Large intestine (tissue), 3 donors: Measurements from ENCODE around the gene FRMD4B. TPM values are rescaled to one million over a fixed set of nuclear protein-coding genes. Genes with fewer than 3 reads are reported as not detected.

Source experiments
- DNase-seq, 2 donors: peaks; one replicate each; pipeline versions ENCODE4 v3.0.0 to v3.0.0-alpha.2; 2013
- H3K27ac ChIP-seq: one replicate; pipeline ENCODE4 v1.5.1; 2013; ENCODE audit warnings: low read length
- H3K27me3 ChIP-seq: 2 replicates; pipeline ENCODE4 v1.6.1; 2013; ENCODE audit warnings: low read length; ENCODE audit not compliant: control insufficient read depth, insufficient read depth
- H3K36me3 ChIP-seq: 2 replicates; pipeline ENCODE4 v1.6.1; 2013; ENCODE audit warnings: low read length; ENCODE audit not compliant: control insufficient read depth, insufficient read depth
- H3K4me1 ChIP-seq: one replicate; pipeline ENCODE4 v1.6.1; 2013; ENCODE audit warnings: low read length; ENCODE audit not compliant: control insufficient read depth, insufficient read depth
- H3K4me3 ChIP-seq: one replicate; pipeline ENCODE4 v1.5.1; 2013; ENCODE audit warnings: low read length
- H3K9me3 ChIP-seq: one replicate; pipeline ENCODE4 v1.6.1; 2013; ENCODE audit warnings: mild to moderate bottlenecking, low read depth, low read length, moderate library complexity; ENCODE audit not compliant: control insufficient read depth
- WGBS: methylation state at CpG from one replicate; pipeline ENCODE4 v1.1.5; 2013; ENCODE audit warnings: low lambda C conversion rate; ENCODE audit not compliant: insufficient coverage; 5-methylcytosine and 5-hydroxymethylcytosine counted together
- polyA plus RNA-seq: library from polyadenylated mRNA; unstranded; fragments of 120-200 nt; gene quantifications from one replicate; pipeline ENCODE4 v1.2.1, GENCODE V29; 2013

Gene FRMD4B
- polyA plus RNA-seq, 1 donor: 15.7 TPM

- H3K9me3 ChIP-seq: no peaks in the 10 kb centered on the region
- WGBS: 83% methylated on average over 2 of the region's 6 CpGs
- no peak for DNase-seq
- H3K4me1 ChIP-seq: peaks cover 6% of the 10 kb centered on the region
- peaks cover 37% of the 10 kb centered on the region for H3K36me3 ChIP-seq
- H3K27me3 ChIP-seq: no peaks in the 10 kb centered on the region
- H3K27ac ChIP-seq: no peak overlapping the region
- no peak overlapping the region for H3K4me3 ChIP-seq
Observed at GRCh38 chr3:69197455-69197854, 188.4 kb downstream of the FRMD4B start.

DNA sequence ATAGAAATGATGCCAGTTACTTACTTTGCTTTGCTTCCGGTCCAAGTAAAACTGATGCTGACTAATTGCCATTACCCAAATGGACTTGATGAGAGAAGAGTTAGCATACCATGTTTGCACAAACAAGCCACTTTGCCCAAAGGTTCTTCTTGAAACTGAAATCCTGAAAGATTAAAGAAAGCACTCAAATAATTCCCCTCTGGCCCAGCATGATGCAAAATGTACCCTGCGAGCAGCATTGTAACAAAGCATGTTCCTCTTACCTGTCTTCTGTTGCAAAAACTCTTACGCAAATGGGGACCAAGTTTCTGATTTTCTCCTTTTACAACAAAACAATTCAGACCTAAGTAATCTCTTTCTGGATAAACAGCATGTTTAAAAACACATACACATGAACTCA, 189.0 kb downstream of the FRMD4B start:
- no peaks in the 10 kb centered on the region for H3K9me3 ChIP-seq
- no peak for DNase-seq
- WGBS: 100% methylated on average over 2 of the region's 3 CpGs
- peaks cover 41% of the 10 kb centered on the region for H3K36me3 ChIP-seq
- peaks cover 6% of the 10 kb centered on the region for H3K4me1 ChIP-seq
- no peak overlapping the region for H3K27ac ChIP-seq
- H3K4me3 ChIP-seq: no peak overlapping the region
- no peaks in the 10 kb centered on the region for H3K27me3 ChIP-seq

- WGBS: no CpG with 5 or more reads among the region's 7 CpGs
- Histone ChIP-seq H3K4me3 (no peak overlapping the region), H3K4me1 (no peaks in the 10 kb centered on the region), H3K27me3 (no peaks in the 10 kb centered on the region), H3K36me3 (peaks cover 55% of the 10 kb centered on the region), H3K9me3 (no peaks in the 10 kb centered on the region), H3K27ac (no peak overlapping the region)
- no peak for DNase-seq
Observed at GRCh38 chr3:69194431-69195165, 191.3 kb downstream of the FRMD4B start.

- no peaks in the 10 kb centered on the region for H3K27me3 ChIP-seq
- DNase-seq: no peak
- no peak overlapping the region for H3K27ac ChIP-seq
- H3K9me3 ChIP-seq: no peaks in the 10 kb centered on the region
- peaks cover 57% of the 10 kb centered on the region for H3K36me3 ChIP-seq
- WGBS: 64% methylated on average over 2 of the region's 3 CpGs
- H3K4me3 ChIP-seq: no peak overlapping the region
- no peaks in the 10 kb centered on the region for H3K4me1 ChIP-seq
Observed at GRCh38 chr3:69193749-69194148, 192.1 kb downstream of the FRMD4B start.

DNA sequence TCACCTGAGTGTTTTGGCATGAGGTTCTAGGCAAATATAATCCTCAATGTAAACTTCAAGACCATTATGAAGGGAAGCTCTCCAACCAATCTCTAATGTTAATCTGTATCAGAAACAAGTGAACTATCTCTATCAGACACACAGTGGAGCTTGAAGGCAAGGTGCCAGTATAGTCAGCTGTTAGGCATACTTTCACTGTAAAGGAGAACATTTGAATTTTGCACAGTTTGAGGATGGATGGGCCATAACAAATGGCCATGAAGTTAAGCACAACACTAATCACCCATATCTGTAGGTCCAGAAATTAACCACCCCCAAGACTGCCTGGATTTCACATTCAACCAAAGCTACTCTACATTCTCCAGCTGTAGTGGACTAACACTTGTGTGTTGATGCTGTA, 194.4 kb downstream of the FRMD4B start:
- Histone ChIP-seq H3K36me3 (peaks cover 59% of the 10 kb centered on the region), H3K27ac (no peak overlapping the region), H3K4me1 (no peaks in the 10 kb centered on the region), H3K27me3 (no peaks in the 10 kb centered on the region), H3K9me3 (no peaks in the 10 kb centered on the region), H3K4me3 (no peak overlapping the region)
- DNase-seq: no peak

- no peaks in the 10 kb centered on the region for H3K9me3 ChIP-seq
- WGBS: no CpG with 5 or more reads among the region's 4 CpGs
- no peak overlapping the region for H3K27ac ChIP-seq
- no peaks in the 10 kb centered on the region for H3K27me3 ChIP-seq
- no peak overlapping the region for H3K4me3 ChIP-seq
- no peaks in the 10 kb centered on the region for H3K4me1 ChIP-seq
- no peak for DNase-seq
- H3K36me3 ChIP-seq: peaks cover 59% of the 10 kb centered on the region
Observed at GRCh38 chr3:69189487-69189886, 196.4 kb downstream of the FRMD4B start.

DNA sequence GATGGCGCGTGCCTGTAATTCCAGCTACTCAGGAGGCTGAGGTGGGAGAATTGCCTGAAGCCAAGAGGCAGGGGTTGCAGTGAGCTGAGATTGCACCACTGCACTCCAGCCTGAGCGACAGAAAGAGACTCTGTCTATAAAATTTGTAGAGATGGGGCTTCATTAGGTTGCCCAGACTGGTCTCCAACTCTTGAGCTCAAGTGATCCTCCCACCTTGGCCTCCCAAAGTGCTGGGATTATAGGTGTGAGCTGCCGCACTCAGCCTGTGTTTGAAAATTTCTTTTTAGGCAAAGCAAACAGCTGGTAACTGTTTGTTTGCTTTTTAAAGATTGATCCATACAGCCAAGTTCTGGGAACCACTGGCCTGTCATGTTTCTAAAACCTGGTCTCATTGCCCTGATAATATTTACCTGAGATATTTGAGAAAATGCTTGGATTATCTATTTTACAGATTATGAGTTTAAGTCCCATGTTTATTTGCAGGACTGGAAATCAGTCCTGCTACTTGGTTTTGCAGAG, 199.3 kb downstream of the FRMD4B start:
- no peaks in the 10 kb centered on the region for H3K9me3 ChIP-seq
- peaks cover 14% of the 10 kb centered on the region for H3K4me1 ChIP-seq
- no peaks in the 10 kb centered on the region for H3K27me3 ChIP-seq
- H3K27ac ChIP-seq: no peak overlapping the region
- WGBS: no CpG with 5 or more reads among the region's 4 CpGs
- no peak overlapping the region for H3K4me3 ChIP-seq
- H3K36me3 ChIP-seq: peaks cover 47% of the 10 kb centered on the region
- no peak for DNase-seq

DNA sequence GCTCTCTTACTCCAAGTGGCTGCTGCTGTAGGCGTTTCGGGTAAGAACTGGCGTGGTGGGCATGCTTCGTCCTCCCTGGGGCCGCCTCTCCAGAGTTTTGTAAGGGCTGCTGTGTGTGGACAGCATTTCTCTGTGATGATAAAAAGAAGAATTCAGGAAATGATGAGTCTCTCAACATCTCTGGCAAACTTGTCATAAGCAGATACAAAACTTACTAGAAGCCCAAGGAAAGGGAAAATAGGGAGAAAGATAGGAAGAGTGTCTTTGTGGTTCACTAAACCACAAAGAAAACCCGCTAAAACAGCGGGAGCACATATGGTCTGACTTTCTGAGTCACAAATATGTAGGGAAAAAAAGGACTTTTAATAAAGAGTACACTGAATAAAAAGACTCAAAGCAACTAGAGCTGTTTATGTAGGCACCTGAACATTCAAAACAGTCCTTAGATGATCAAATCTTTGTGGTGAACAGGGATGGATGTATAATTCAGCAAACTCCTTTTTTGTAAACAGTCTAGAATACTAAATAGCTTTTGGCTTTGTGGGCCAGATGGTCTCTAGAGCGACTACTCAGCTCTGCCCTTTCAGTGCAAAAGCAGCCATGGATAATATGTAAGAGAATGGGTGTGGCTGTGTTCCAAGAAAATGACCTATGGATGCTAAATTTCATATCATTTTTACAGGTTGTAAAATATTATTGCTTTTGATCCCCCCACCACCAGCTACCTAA, 203.1 kb downstream of the FRMD4B start:
- H3K9me3 ChIP-seq: no peaks in the 10 kb centered on the region
- peaks cover 49% of the 10 kb centered on the region for H3K4me1 ChIP-seq
- no CpG with 5 or more reads among the region's 8 CpGs for WGBS
- no peak overlapping the region for H3K27ac ChIP-seq
- peak; percentile 22 to 53 for DNase-seq
- H3K36me3 ChIP-seq: peaks cover 44% of the 10 kb centered on the region
- H3K4me3 ChIP-seq: no peak overlapping the region
- H3K27me3 ChIP-seq: no peaks in the 10 kb centered on the region

DNA sequence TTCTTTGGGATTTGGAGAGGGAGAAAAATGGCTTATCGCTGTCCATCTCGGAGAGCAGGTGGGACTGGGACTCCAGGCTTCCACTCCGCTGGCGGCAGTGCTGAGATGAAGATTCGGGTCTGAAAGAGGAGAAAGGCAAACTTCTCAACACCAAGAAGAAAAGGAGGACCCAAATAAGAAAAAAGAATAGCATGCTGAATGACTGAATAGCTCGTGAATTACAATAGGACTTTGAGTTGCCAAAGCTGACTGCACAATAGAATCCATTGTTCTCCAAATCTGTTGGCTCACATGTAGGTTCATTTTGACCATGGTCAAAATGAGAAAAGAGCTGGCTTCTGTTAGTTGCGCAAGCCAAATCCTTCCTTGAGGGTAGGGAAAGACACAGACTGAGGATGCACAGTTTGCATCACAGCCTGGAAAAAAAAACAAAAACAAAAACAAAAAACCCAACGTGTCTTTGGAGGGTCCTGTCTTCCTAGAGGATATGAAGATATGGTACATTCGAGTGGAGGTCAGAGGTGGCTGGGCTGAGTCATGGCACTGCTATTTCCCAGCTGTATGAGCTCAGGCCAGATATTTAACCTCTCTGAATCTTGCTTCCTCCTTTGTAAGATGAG, 204.2 kb downstream of the FRMD4B start:
- H3K9me3 ChIP-seq: no peaks in the 10 kb centered on the region
- H3K4me3 ChIP-seq: no peak overlapping the region
- H3K27me3 ChIP-seq: no peaks in the 10 kb centered on the region
- WGBS: 51% methylated on average over 5 of the region's 9 CpGs
- H3K36me3 ChIP-seq: peaks cover 35% of the 10 kb centered on the region
- DNase-seq: peak in 1 of 2 donors; percentile 42
- peaks cover 50% of the 10 kb centered on the region for H3K4me1 ChIP-seq
- H3K27ac ChIP-seq: peak overlapping the region; percentile 32

GRCh38 chr3:69180869-69181591, 204.9 kb downstream of the FRMD4B start:
- peak in 1 of 2 donors; percentile 60 for DNase-seq
- peaks cover 50% of the 10 kb centered on the region for H3K4me1 ChIP-seq
- H3K9me3 ChIP-seq: no peaks in the 10 kb centered on the region
- H3K27me3 ChIP-seq: no peaks in the 10 kb centered on the region
- WGBS: no CpG with 5 or more reads among the region's 23 CpGs
- H3K36me3 ChIP-seq: peaks cover 34% of the 10 kb centered on the region
- peak overlapping the region; percentile 90 for H3K27ac ChIP-seq
- no peak overlapping the region for H3K4me3 ChIP-seq
